COR-L47 (cell line): ENCODE results near the gene ADRA2A.

Experiments
- DNase-seq: peaks from one replicate; lab custom pipeline; 2025; lab: John Stamatoyannopoulos, UW

Gene ADRA2A

DNA sequence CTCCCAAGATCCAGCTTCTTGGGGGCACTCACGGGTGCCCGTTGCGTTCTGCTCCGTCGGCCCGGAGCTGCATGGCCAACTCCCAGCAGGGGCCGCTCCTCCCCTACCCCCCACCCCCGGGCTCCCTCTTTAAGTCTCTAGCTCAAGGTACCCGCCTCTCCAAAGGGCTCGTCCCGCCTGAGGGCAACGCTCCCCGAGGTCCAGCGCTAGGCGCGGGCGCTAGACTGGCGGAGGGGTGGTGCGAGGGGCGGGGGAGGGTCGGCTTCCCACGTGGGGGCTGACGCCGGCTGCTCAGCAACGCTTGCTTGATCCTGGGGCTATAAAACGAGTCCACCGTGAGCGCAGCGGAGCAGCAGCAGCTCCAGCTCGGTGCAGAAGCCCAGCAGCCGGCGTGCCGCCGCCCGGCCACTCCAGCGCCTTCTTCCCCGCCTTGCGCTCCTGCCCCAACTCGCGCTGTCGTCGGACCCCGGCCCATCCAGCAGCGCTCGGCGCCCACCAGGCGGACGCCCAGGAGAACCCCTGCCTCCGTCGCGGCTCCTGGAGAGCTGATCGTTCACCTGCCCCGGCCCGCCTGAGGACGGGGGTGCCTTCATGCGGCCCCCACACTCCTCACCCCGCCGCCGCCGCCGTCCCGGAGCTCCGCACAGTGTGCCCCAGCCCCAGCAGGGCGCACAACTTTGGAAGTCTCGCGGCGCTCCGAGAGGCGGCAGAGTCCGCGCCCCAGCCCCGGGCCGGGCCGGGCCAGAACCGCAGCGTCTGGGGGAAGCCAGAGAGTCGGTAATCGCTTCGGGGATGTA is at the start of gene ADRA2A:
ADRA2A (plus strand) TSS at position 348 of the 797 bp plus-strand sequence. CDS start 968 bp downstream, outside the sequence.
- peak; percentile 36 for DNase-seq

DNA sequence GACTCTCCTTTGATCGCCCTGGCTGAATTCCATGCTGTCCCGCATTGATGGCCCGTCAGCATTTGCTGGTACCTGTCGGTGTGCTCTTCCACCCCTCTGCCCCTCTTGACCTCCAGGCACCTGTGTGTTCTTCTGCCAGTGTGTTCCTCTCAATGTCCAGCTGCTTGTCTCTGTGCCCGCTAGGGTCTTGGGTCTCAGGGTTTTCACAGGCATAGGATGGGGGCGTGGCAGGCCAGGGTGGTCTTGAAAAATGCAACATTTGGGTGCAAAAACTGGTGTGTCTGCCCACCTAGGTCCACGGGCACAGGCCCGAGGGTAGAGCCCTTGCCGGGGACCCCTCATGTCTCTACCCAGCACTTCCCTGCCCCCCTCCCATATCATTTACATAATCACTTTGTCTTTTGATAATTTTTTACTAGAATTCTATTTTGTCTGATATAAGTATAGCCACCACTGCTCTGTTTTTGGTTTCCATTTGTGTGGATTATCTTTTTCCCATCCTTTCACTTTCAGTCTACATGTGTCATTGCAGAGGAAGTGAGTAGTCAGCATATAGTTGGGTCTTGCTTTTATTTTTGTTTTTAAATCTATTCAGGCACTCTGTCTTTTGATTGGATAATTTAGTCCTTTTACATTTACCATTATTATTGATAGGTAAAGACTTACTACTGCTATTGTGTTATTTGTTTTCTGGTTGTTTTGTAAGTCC is 46.6 kb upstream of the ADRA2A start:
- DNase-seq, result no peak

DNA sequence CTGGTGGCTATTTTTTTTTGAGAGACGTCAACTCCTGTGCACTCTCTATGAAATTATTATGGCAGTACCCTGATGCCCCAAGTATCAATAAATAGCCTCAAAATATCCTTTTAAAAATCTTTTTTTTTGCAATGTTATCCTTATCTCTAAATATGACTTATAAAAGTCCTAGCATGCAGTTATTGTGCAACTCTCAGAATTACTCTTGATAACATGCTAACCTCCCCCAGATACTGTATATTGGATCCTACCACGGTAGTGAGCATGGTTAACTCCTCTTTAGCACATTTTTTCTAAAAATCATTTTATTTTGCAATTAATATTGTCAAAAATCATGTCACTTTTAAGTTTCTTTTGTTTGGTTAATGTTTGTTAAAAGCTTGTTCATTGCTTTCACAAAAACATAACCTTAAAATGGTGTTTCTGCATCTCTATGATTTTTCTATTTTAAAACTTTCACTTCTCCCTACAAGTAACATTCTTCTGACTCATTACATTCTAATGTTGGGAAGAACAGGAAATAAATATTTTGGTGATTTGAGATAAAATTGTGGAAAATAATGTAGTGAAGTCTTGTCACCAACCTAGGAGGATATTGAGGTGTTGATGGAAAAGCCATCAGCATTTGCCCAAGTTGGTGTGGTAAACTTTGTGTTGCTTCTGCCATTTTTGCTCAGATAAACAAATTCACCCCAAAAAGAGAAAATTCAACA is 42.1 kb upstream of the ADRA2A start:
- DNase-seq, result no peak

DNA sequence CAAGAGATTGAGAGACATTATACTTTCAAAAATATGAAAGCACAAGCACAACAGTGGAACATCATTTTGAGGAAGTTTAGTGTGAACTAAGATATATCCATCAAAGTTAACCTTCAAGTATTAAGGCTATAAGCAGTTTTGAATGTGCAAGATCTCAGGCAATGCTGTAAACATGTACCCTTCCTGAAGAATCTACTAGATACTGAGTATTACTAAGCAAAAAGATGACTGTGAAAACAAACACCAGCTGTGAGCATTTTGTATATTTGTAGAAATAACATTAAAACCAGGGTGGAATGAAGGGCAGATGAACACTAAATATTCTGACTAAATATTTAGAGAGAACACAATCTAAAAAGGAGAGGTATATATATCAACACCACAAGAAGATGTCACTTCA is 41.3 kb upstream of the ADRA2A start:
- no peak for DNase-seq

DNA sequence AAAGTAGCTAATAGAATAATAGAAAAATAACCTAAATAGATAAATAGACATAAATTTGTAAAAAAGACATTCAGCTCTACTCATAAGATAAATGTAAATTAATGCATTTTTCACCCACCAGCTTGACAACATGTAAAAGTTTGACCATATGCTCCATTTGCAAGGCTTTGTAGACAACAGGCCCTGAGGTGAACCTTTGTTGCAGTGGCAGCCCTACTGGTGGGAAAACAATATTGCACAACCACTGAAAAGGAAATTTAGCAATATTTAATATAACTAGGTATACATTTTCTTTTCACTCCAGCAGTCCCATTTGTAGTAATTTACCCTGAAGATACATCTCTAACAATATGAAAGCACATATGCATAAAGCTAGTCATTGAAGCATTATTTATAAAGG is 39.0 kb upstream of the ADRA2A start:
- DNase-seq, result no peak

DNA sequence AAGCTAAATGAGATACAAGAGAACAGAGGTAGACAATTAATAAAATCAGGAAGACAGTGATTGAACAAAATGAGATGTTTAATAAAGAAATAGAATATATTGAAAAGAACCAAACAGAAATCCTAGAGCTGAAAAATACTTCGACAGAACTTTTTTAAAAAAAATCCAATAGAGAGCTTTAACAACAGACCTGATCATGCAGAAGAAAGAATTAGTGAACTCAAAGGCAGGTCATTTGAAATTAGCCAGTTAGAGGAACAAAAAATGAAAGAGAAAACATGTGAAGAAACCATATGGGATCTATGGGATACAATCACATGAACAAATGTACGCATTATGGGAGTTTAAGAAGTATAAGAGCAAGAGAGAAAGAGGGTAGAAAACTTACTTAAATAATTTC is 37.3 kb upstream of the ADRA2A start:
- DNase-seq, result no peak

DNA sequence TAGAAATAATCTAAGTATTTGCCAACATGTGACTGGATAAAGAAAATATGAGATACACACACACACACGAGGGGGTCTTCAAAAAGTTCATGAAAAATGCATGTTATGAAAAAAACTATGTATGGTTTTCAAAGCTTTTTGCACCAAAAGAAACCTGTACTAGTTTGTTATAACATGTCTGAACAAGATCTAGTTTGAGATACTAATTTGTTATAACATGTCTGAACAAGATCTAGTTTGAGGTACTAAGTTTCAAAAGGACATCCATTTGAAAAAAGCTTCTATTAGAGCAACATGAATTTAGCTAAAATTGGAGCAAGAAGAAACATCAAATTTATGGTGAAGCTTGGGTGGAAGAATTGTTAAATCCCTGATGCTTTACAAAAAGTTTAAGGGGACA is 19.8 kb upstream of the ADRA2A start:
- no peak for DNase-seq

DNA sequence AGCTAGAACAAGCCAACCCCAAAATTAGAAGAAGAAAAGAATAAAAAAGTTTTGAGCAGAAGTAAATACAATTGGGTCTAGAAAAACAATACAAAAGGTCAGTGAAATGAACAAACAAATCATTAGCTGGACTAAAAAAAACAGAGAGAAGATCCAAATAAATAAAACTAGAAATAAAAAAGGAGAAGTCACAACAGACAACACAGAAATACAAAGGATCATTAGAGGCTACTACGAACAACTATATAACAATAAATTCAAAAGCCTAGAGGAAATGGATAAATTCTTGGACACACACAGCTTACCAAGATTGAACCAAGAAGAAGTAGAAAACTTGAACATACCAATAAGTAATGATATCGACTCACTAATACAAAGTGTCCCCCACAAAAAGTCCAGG is 13.4 kb upstream of the ADRA2A start:
- no peak for DNase-seq

DNA sequence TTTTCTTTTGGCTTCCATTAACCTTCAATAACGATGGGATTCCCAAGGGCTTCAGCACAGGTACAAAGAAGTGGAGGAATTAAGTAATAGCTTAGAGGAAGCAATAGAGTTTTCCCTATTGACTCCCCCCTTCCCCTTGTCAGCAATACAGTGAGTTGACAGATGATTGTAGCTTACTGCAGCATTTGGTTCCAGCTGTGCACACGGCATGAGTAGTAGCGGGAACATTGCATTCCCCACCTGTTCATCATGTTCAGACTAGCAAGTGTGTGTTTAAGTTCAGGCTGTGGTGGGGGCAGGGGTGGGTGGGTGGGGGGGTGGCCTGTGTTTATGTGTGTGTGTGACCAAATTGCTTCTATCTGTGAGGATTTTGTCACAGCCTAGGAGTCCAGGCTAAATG is 4.6 kb upstream of the ADRA2A start:
- peak; percentile 15 for DNase-seq

DNA sequence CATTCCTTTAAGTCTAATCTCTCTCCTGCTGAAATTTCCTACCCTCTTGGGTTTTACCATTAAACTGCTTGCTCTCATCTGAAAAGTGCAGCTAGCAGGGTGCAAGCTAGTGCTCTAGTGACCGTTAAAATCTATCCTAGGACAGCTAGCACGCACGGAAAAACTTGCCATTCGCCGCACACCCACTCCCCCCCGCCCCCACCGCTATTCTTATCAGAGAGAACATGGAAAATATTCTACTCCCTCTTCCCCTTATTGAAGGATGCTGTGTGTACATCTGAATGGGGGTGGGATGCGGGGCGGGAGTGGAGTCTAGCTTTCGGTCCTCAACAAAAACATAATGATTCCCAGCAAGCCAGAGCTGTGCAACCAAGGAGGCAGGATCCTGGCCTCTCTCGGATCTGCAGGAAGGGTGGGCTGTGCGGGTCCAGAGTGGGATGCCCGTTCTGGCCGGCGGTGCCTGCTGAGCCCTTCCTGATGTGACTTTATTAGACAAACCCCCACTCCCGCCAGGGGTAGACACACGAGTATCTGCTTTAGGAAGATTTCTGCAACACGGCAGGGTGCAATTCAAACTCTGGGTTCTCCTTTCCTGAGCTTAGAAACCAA is 1.1 kb upstream of the ADRA2A start:
- no peak for DNase-seq

DNA sequence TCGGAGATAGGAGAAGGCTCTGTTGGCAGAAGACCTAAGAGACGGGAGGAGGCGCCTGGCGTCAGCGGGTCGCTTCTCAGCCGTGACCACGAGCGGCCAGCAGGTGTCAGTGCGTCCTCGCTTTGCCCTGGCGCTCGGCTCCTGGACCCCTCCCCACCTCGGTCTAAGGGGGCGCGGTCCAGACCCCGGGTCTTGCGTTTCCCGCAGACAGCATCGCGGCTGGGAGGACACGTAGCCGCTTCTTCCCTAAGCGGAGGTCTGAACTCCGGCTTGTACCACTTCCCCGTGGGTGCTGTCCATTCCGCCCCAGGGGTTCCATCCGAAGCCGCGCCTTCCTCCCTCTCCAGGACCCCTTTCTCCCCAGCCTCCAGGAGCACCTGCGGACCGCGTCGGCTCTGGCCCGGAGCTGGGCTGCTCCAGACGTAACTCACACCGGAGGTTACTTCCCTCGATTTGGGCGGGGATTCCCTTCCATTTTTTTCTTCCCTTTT is 593 bp upstream of the ADRA2A start:
- peak; percentile 26 for DNase-seq

DNA sequence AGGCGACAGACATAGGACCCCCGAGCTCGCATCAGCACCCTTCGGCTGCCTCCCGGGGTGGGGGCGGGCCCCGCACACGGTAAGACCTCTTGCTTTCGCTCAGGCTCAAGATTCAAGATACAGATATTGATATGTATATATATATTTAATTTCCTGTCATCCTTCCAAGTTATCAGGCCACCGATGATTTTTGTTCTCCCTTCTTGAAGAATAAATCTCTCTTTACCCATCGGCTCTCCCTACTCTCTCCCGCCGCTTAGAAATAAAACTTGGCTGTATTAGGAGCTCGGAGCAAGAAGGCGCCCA is 603 bp downstream of the ADRA2A start:
- no peak for DNase-seq

DNA sequence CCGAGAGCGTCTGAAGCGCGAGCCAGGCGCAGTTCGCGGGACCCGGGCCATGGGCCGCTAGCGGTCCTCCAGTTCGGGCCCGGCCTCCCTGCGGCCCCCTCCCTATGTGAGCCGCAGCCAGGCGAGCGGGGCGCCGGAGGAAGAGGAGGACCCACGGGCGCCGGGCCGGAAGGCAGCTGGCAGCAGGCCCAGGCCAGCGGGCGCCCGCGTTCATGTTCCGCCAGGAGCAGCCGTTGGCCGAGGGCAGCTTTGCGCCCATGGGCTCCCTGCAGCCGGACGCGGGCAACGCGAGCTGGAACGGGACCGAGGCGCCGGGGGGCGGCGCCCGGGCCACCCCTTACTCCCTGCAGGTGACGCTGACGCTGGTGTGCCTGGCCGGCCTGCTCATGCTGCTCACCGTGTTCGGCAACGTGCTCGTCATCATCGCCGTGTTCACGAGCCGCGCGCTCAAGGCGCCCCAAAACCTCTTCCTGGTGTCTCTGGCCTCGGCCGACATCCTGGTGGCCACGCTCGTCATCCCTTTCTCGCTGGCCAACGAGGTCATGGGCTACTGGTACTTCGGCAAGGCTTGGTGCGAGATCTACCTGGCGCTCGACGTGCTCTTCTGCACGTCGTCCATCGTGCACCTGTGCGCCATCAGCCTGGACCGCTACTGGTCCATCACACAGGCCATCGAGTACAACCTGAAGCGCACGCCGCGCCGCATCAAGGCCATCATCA is 1.1 kb downstream of the ADRA2A start:
- DNase-seq, result peak; percentile 13

DNA sequence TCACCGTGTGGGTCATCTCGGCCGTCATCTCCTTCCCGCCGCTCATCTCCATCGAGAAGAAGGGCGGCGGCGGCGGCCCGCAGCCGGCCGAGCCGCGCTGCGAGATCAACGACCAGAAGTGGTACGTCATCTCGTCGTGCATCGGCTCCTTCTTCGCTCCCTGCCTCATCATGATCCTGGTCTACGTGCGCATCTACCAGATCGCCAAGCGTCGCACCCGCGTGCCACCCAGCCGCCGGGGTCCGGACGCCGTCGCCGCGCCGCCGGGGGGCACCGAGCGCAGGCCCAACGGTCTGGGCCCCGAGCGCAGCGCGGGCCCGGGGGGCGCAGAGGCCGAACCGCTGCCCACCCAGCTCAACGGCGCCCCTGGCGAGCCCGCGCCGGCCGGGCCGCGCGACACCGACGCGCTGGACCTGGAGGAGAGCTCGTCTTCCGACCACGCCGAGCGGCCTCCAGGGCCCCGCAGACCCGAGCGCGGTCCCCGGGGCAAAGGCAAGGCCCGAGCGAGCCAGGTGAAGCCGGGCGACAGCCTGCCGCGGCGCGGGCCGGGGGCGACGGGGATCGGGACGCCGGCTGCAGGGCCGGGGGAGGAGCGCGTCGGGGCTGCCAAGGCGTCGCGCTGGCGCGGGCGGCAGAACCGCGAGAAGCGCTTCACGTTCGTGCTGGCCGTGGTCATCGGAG is 1.8 kb downstream of the ADRA2A start:
- DNase-seq, result no peak

DNA sequence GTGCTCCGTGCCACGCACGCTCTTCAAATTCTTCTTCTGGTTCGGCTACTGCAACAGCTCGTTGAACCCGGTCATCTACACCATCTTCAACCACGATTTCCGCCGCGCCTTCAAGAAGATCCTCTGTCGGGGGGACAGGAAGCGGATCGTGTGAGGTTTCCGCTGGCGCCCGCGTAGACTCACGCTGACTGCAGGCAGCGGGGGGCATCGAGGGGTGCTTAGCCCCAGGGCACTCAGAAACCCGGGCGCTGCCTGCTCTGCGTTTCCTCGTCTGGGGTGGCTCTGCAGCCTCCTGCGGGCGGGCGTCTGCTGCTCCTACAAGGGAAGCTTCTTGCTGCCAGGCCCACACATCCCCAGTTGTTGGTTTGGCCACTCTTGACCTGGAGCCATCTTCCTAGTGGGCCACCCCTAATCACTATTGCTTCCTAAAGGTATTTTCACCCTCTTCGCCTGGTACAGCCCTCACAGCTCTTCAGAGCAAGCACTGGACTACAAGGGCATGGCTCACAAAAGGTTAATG is 2.5 kb downstream of the ADRA2A start:
- DNase-seq, result no peak

DNA sequence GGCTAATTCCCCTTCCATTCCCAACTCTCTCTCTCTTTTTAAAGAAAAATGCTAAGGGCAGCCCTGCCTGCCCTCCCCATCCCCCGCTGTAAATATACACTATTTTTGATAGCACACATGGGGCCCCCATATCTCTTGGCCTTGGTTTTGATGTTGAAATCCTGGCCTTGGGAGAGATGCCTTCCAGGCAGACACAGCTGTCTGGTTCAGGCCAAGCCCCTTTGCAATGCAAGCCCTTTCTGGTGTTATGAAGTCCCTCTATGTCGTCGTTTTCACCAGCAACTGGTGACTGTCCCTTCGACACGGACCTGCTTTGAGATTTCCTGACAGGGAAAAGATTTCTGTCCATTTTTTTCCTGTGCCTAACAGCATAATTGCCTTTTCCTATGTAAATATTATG is 3.0 kb downstream of the ADRA2A start:
- no peak for DNase-seq

DNA sequence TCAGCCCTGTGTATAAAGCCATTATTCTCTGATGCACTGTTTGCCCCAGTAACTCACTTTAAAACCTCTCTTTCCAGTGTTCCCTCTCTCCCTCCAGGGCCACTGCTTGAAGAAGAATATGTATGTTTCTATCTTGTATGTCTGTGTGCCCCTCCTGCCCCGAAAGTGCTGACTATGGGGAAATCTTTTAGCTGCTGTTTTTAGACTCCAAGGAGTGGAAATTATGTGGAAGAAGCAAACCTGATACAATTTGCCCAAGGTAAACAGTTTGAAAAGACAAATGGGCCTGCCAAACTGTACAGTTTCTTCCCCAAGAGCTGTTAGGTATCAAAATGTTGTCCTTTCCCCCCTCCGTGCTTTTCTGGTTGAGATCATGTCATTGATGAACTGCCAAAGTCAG is 3.4 kb downstream of the ADRA2A start:
- DNase-seq, result no peak

DNA sequence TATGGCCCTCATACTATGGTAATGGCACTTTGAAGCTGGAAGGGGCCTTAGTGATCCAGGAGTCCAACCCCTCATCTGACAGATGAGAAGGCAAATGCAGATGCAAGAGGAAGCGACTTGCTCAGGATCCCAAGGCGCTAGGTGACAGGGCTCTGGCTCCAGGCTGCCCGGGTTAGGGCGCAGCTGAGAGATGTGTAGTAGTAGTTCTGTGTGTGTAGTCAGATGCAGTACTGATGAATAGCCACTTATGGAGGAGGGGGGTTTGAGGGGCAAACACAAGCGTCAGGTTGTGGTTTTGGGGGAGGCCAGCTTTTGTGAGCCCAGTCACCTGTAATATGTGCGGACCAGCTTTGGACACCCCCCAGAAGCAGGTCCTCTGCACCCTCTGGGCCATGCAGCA is 4.8 kb downstream of the ADRA2A start:
- DNase-seq, result no peak

DNA sequence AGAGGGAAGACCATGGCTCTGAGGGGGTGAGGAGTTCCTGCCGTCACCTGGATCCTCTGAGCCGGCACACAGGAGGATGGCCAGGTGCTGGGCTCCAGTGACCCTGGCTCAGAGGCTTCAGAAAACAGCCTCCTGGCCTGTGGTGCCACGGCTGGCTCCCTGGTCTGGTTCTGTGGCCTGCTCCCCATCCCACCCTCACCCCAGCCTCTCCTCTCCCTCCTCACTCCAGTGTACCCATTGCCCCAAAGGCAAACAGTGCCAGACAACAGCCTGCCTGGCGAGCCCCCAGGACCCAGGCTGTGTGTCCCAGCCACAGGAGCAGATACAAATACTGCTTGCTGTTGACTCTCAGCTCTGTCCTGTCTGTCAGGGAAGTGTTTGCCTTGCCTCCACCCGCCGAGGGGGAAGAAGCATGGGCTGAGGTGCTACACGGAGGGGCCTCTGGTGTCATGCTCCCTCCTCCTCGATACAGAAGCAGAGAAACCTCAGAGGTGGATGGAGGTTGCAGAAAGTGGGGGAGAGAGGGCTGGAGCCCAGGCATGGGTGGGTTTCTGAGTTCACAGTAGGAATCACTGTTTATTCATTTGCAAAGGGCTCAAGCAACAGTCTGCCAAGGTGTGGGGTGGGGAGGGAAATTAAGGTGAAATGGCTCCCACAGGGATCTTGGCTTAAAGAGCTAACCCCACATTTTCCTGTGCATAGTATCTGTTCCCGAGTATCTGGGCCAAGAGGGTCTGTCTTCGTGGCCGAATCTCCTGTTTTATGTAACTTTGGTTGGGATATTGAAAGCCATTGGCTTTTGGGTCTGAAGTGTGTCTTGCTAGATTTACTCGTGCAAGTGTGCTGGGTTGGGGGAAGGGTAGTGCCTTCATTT is 5.5 kb downstream of the ADRA2A start:
- no peak for DNase-seq
